Lower leg skin (tissue), 4 donors: ENCODE data around the gene TEX261. TPM values are rescaled to one million over a fixed set of nuclear protein-coding genes. Genes with fewer than 3 reads are reported as not detected.

Experiments
- DNase-seq, 2 donors: peaks; one replicate each; pipeline ENCODE4 v3.0.0-alpha.2; 2019; ENCODE audit warnings: low spot score in 2 of 2
- H3K4me3 ChIP-seq: fragments of 200-600 bp; sonication (generic); 2 replicates; pipeline ENCODE4 v1.5.1; 2017; ENCODE audit warnings: mild to moderate bottlenecking, low read depth; ENCODE audit not compliant: poor library complexity, severe bottlenecking
- POLR2A ChIP-seq, 2 donors: fragments of 450-650 bp; IDR thresholded peaks; one replicate each; pipeline ENCODE4 v1.6.1; 2016 to 2017; ENCODE audit warnings: antibody characterized with exemption in 2 of 2, mild to moderate bottlenecking in 1 of 2, moderate library complexity in 1 of 2
- WGBS, 2 donors: methylation state at CpG; one replicate each; pipeline ENCODE4 v1.1.5; 2018; 5-methylcytosine and 5-hydroxymethylcytosine counted together
- intact Hi-C: fragments of 100-400 bp; cut with DNase I; formaldehyde crosslinking; loops from one replicate; pipeline ENCODE4 v1.15.0; 2023; ENCODE audit warnings: low total_unique reads
- total RNA-seq, 4 donors: library from RNA; depleted of rRNA; stranded (reverse); fragments of >200 nt; gene quantifications; one replicate each; pipeline ENCODE4 v1.1.0, GENCODE V29; 2016
- TF ChIP-seq, protein P1 (sequence below), 3 donors: fragments of 450-650 bp; IDR thresholded peaks; one replicate each; pipeline ENCODE4 v1.5.1; 2016; ENCODE audit warnings: antibody characterized with exemption in 3 of 3, mild to moderate bottlenecking in 3 of 3, moderate library complexity in 2 of 3

TEX261 gene
- total RNA-seq, 4 donors from 2014 or later = 12.5 to 24.9 (median 20.7) TPM

DNA sequence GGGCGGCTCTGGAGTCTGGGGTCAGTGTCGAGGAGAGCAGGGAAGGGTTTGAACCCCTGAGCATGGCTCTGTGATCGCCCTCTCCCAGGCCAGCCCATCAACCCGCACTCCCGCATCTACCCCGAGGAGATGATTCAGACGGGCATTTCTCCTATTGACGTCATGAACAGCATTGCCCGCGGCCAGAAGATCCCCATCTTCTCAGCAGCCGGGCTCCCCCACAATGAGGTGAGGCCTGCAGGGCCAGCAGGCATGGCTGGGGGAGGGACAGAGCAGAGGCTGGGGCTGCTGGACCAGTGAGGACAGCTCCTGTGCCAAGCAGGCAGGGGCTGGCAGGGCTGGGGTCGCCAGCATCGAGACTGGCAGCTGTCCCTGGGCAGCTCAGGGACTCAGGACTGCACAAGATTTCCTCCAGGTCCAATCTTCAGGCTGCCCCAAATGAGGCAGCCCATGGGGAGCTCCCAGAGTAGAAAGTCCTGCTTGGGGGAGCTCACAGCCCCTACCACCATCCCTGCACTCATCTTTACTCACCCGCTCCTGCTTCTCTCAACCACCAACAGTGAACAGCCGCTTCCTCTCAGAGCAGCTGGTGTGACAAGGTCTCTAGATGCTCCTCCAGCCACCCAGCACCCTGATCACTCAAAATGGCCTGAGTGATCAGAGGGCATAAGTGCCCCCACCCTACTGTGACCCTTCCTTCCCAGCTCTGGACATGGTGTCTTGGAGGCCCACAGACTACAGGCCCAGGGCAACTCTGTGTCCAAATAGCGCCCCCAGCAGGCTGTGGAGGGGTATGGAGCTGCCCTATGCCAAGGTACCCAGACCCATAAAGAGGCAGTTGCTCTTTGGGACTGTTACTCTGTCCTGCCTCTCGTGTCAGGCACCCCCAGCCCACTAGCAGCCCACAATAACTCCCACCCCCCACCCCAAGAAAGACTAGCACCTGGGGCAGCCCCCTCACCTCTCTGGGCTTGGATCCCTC is 34.5 kb downstream of the TEX261 start:
- TF ChIP-seq POLR2A (IDR thresholded peaks at IDR 0.05) = no peak
- TF ChIP-seq, protein P1, sequence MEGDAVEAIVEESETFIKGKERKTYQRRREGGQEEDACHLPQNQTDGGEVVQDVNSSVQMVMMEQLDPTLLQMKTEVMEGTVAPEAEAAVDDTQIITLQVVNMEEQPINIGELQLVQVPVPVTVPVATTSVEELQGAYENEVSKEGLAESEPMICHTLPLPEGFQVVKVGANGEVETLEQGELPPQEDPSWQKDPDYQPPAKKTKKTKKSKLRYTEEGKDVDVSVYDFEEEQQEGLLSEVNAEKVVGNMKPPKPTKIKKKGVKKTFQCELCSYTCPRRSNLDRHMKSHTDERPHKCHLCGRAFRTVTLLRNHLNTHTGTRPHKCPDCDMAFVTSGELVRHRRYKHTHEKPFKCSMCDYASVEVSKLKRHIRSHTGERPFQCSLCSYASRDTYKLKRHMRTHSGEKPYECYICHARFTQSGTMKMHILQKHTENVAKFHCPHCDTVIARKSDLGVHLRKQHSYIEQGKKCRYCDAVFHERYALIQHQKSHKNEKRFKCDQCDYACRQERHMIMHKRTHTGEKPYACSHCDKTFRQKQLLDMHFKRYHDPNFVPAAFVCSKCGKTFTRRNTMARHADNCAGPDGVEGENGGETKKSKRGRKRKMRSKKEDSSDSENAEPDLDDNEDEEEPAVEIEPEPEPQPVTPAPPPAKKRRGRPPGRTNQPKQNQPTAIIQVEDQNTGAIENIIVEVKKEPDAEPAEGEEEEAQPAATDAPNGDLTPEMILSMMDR (IDR thresholded peaks at IDR 0.05) = no peak
- H3K4me3 ChIP-seq = no peak overlapping the region
- WGBS, 2 donors = 89 to 94% methylated on average over 14 to 17 of the region's 17 CpGs
- intact Hi-C loops = no loop called here
- DNase-seq = peak; percentile 10 to 80

DNA sequence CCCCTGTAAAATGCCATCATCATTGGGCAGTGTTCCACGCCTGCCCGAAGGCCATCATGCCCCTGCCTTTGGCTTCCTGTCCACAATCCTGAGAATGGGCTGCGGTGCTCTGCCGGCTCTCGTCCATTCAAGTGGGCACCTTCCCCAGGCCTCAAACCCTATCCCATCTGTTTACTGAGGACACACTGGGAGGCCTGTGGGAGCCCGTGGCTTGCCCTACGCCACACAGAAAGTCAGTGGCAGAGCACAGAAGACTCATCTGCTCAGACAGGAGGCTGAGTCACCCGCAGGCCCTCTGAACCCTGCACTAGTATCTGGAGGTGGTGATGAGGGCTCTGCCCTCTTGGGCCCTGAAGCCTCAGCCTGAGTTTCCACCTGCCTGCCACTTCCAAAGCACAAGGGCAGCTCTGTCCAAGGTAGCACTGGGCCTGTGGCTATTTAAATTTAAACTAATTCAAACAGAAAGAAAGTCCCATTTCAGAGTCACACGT is 35.4 kb downstream of the TEX261 start:
- H3K4me3 ChIP-seq = no peak overlapping the region
- TF ChIP-seq, protein P1 (IDR thresholded peaks at IDR 0.05) = no peak
- TF ChIP-seq POLR2A (IDR thresholded peaks at IDR 0.05) = no peak
- peak in 1 of 2 donors; percentile 76 for DNase-seq
- WGBS, 2 donors = 95 to 96% methylated on average over 9 of the region's 9 CpGs
- intact Hi-C loops = no loop called here

DNA sequence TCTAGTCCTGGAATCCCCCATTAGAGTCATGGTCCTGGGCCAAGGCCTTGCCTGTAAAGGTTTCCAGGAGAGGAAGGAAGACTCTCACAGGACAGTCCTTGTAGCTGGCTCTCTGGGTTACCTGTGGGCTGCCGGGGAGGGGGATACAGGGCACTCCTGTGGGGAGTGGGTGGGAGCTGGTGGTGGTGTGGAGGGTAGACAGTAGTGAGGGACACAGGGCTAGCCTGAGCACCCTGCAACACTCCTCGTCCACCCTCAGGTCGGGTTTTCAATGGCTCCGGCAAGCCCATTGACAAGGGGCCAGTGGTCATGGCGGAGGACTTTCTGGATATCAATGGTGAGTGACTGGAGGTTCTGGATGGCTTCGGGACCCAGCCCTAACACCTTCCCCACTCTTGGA is 35.9 kb downstream of the TEX261 start:
- TF ChIP-seq POLR2A (IDR thresholded peaks at IDR 0.05) = no peak
- TF ChIP-seq, protein P1 (IDR thresholded peaks at IDR 0.05) = no peak
- DNase-seq = peak in 1 of 2 donors; percentile 53
- H3K4me3 ChIP-seq = no peak overlapping the region
- WGBS, 2 donors = 92 to 96% methylated on average over 6 of the region's 6 CpGs
- intact Hi-C loops = no loop called here

DNA sequence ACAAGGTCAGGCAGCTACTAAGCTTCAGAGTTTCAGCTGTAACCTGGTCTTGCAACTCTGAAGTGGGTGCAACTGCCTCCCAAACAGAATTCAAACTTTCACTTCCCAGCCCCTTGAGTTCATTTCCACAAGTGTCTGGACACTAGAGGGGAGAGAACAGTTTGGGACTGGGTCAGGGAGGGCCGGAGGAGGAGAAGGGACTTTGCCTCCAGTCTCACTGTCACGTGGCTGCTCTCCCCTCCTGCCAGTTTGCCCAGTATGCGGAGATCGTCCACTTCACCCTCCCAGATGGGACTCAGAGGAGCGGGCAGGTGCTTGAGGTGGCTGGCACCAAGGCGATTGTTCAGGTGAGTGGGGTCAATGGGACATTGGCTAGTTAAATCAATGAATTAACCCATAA is 36.9 kb downstream of the TEX261 start:
- no peak overlapping the region for H3K4me3 ChIP-seq
- intact Hi-C loops = no loop called here
- TF ChIP-seq POLR2A (IDR thresholded peaks at IDR 0.05) = no peak
- TF ChIP-seq, protein P1 (IDR thresholded peaks at IDR 0.05) = no peak
- DNase-seq = peak in 1 of 2 donors; percentile 66
- 81 to 84% methylated on average over 6 of the region's 6 CpGs for WGBS, 2 donors

DNA sequence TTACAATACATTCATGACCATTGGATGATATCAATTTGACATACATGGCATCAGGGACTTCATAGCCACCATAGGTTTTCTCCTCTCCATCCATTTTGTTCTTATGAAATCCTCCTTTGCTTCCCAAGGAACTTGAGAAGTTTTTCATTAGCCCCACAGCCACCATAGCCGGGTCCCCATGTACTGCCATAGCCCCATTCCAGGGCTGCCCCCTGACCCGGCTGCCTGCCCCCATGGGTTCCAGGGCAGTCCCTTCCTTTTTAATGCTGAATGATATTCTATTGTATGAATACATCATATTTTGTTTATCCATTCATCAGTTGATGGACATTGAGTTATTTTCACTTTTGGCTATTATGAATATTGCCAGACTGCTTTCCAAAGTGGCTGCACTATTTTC is 38.5 kb downstream of the TEX261 start:
- no peak for TF ChIP-seq POLR2A (IDR thresholded peaks at IDR 0.05)
- TF ChIP-seq, protein P1 (IDR thresholded peaks at IDR 0.05) = no peak
- no peak overlapping the region for H3K4me3 ChIP-seq
- 88 to 93% methylated on average over 2 of the region's 2 CpGs for WGBS, 2 donors
- DNase-seq = no peak
- intact Hi-C loops = no loop called here
